Frontal cortex (tissue), 4 donors: Measurements from ENCODE around the gene NUMA1. TPM values are rescaled to one million over a fixed set of nuclear protein-coding genes. Genes with fewer than 3 reads are reported as not detected.

Experiments used
- DNase-seq, 2 donors: peaks; one replicate each; pipeline ENCODE4 v3.0.0; 2012; ENCODE audit warnings: low spot score in 2 of 2
- FAIRE-seq: peaks from 2 replicates; lab custom pipeline; 2012; peaks lifted over from hg19 to GRCh38; lab: Jason Lieb, UNC
- total RNA-seq: library from RNA; depleted of rRNA; stranded (reverse); fragments of >200 nt; gene quantifications from one replicate; pipeline ENCODE4 v1.2.3, GENCODE V29; 2014
- donor health status: control.
- donor health status: control.
- donor health status: control.

The NUMA1 gene
- total RNA-seq, 1 donor from 2014 or later = 110 TPM

DNA sequence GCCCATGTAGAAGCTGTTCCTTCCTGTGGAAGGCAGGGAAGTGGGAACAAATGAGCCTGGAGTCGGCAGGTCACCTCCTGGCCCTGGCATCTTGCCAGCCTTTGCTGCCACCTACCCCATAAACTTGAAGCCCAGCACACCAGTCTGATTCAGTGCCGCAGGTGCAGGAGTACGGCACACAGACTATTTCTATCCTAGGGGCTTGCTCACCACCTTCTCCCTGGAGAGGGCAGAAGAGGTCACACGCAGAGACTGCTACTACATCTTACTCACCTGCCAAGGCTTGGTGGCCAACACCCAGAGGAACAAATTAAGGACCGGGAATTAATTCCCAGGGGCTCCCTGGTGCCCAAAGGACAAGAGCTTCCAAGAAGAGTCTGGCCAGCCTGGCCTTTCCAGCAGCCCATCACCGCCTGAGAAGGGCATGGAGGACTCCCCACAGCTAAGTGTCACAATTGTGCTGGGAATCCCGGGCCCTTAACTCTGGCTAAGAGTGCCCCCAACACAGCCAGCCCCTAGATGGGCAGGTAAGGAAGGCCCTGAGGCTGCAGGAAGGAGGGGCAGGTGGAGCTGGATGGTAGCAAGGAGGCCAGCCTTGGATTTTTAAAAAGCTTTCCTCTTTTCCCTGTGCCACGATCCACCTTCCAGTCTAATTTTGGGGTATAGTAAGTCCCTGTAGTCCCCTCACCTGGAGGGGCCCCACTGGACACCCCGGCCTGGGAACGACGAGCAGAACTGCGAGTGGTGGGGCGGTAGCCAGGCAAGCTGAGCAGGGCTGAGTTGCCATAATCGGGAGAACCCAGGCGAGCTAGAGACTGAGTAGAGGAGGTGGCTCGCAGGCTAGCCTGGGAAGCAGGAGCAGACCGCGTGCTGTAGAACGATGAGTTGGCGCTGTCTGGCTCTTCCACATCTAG is 74.7 kb downstream of the NUMA1 start:
- DNase-seq (no peak), FAIRE-seq (no peak)

DNA sequence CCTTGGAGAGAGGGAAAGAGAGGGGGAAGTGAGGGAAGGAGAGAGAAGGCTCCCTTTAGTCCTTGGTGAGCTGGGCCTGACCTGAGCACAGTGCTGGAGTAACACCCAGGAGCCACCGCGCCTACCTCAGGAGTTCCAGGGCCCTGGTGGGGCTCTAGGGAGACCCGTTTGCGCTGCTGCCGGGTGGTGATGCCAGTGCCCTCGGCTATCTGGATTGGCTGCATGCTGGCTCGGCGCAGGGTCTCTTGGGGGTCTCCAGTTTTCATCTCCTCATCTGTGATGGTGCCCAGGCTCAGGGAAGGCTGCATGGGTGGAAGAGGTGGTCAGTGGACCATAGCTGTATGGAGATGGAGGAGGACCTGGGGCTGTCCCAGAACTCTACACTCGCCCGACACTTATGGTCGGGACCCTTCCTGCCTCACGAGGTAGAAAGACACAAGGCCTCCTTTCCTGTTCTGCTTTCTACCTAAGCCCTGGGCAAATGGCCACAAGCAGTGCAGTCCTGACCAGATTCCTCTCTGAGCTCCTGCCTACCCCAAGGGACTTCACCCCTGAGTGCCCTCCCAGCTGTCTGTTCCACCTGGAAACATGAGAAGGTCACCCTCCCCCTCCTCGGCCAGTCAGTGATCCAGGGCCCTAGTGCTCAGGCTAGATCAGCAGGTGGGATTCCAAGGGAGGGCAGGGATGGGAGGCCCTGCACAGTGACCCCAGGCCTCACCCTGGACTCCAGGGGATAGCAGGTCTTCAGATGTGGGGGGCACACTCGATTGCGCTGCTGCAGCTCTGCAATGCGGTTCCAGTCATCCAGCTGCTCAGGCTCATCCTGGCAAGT is 75.6 kb downstream of the NUMA1 start:
- no peak for FAIRE-seq
- DNase-seq = no peak

DNA sequence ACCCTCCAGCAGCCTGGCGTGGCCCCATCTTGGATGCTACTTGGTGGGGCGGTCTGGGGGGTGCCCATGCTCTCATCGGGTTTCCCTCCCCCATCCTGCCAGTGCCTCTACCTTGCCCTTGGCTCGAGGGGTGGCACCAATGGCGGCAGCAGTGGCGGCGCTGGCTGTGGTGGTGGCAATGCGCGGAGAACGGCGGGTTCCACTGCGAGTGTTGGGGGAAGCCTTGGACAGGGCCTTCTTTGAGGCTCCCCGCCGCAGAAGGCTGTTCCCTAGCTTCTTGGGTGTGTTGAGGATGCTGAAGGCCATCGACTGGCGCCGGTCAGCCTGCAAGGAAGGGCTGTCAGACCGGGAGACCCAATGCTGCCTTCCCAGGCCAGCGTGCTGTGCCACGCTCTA is 76.6 kb downstream of the NUMA1 start:
- FAIRE-seq (no peak), DNase-seq (no peak)

DNA sequence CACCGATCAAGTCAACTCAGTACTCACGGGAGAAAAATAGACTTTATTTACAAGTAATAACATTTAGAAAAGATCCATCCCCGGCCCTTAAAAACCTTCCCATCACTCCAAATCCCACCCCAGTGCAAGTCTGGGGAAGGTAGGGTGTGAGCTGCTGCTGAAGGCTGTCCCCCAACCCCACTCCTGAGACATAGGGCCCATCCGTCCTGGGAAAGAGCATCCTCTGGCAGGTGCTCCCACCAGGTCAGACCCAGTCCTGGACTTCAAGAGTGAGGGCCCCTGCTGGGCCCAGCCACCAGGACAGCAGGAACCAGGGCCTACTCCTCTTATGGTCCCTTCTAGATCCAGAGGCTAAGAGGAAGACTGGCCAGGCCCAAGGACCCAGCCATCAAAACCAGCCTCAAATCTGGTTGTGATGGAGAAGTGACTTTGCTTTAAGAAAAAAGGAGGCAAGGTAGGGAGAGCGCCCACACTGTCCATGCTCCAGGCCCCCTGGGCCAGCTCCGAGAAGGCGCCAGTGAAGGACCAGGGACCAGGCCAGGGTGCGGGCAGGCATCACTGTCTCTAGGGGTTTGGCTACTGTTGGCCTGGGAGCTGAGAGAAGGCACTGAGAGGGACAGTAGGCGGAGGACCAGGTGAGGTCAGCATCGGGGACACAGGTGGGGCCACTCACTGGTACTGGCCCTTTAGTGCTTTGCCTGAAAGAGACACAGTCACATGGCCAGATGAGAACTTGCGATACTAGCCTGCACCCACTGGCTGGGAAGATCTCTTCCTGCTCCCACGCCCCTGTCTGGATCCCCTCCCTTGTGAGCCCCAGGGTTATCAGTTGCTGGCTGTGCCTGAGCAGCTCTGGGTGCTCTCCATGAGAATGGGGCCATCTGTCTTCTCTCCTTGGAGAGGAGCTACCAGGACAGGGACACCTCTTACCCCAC is 77.2 kb downstream of the NUMA1 start:
- DNase-seq = no peak
- FAIRE-seq = no peak

DNA sequence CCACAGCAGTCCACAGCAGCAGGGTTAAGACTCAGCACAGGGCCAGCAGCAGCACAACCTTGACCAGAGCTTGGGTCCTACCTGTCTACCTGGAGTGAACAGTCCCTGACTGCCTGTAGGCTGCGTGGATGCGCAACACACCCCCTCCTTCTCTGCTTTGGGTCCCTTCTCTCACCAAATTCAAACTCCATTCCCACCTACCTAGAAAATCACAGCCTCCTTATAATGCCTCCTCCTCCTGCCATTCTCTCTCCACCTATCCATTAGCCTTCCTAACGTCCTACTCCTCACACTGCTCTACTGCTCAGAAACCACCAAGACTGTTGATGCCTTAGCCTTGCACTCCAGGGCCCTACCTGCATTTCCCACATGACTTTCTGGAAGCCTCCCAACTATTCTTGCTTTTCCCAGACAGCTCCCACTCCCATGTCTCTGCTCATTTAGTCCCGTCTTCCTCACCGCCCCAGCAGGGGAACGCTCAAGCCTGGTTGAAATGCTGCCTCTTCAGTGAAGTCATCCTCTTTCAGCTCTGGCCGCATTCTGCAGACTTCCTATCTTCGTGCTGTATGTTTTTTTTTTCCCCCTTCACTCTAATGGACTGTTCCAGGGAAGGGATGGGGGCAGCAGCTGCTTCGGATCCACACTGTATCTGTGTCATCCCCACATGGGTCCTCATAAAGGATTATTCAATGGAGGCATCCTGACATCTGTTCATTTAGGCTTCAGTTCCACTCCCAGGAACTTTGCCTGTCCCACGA is 78.3 kb downstream of the NUMA1 start:
- DNase-seq (no peak), FAIRE-seq (no peak)

DNA sequence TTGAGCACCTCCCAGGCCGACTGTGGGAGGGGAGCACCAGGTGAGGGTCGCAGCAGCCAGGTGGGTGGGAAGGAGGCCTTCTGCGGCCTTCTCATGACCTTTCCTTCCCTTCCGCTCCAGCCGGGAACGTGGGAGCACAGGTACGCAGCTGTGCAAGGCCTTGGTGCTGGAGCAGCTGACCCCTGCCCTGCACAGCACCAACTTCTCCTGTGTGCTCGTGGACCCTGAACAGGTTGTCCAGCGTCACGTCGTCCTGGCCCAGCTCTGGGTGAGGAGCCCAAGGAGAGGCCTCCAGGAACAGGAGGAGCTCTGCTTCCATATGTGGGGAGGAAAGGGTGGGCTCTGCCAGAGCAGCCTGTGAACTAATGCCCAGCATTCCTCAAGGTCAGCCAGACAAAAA is 79.1 kb downstream of the NUMA1 start:
- FAIRE-seq (no peak), DNase-seq (no peak)

DNA sequence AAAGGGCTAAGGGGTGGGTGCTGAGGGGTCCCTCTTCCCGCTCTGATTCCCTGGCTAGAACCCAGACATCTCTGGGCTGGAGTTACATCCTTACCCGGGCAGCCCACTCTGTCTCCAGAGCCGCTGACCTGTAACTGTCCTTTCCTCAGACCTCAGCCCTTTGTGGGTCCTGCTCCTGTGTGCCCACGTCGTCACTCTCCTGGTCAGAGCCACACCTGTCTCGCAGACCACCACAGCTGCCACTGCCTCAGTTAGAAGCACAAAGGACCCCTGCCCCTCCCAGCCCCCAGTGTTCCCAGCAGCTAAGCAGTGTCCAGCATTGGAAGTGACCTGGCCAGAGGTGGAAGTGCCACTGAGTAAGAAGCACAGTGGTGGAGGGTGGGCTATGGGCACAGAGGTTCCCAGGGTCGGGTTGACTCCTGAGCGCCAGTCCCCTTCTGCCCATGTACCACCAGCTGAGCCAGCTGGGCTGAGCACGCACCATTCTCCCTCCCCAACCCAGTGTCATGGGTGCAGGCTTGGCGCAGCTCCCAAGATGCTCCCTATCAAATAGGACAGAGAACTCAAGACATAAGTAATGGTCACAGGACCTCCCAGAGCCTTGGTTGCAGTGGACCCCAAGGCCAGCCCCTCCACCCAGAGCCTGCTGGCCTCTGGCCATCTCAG is 80.0 kb downstream of the NUMA1 start:
- no peak for FAIRE-seq
- no peak for DNase-seq

DNA sequence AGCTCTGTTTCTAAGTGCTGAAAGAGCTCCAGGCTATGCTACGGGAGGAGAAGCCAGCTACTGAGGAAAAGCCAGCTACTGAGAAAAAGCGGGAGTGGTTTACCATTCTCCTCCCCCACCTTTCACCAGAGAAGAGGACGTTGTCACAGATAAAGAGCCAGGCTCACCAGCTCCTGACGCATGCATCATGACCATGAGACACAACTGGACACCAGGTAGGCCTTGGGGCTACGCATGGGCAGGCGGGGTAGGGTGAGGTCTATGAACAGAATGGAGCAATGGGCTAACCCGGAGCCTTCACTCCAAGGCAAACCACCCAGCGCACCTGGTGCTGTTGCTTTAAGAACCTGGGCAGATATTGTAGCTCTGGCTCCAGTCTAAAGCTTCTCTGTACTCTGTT is 80.5 kb downstream of the NUMA1 start:
- DNase-seq (no peak), FAIRE-seq (no peak)

DNA sequence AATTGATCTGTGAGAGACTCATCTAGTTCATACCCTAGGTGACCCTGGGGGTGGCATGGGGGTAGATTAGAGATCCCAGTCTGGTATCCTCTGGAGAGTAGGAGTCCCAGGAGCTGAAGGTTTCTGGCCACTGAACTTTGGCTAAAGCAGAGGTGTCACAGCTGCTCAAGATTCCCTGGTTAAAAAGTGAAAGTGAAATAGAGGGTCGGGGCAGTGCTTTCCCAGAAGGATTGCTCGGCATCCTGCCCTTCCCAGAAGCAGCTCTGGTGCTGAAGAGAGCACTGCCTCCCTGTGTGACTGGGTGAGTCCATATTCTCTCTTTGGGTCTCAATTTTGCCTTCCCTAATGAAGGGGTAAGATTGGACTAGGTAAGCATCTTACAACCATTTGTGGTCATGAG is 81.0 kb downstream of the NUMA1 start:
- FAIRE-seq (no peak), DNase-seq (no peak)

DNA sequence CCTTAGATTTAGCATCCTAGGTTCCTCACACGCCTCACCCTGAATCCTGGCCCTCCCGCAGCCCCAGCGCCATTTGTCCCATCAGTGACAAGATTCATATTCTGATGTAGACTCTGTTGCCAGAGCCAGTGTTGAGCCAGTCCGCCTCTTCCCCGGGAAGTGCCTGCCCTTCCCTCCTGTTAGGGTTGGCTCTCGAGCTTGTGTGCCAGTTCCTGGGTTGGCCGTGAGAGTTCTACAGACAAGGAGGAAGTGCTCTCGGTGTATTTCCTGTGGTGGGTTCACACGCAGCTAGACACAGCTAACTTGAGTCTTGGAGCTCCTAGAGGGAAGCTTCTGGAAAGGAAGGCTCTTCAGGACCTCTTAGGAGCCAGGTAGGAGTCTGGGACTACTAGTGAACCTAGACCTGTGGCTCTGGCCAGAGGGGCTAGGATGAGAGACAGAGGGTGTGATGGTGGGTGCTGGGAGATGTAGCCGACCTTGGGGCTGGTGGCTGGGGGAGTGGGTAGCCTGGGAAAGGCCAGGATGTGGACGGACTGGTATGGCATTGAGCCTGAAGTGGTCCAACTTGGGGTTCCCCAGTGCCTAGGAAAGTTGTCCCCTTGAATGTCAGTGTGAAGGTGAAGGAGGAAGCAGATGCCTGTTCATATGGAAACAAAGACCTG is 81.6 kb downstream of the NUMA1 start, which contains the start of gene IL18BP:
TSS of gene IL18BP (plus strand) at position 261 of the 662 bp plus-strand sequence. CDS start 1,076 bp downstream, outside the sequence.
- DNase-seq = no peak
- no peak for FAIRE-seq

DNA sequence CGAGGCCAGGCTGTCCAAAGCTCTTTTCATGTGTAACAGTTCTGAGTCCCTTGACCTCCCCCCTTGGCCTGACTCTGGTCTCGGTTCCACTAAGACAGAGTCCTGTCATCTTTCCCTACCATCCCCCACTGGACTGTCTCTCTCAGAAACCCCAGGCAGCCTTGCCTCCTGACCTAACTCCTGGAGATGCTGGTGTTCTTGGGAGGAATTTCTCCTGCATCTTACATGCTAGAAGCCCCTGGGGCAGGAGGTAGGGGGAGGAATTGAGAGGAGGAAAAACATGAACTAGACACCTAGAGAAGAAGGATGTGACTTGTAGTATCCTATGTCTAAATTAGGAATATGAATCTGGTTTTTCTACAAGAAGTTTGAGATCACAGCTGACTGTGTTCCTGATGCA is 82.3 kb downstream of the NUMA1 start:
- DNase-seq (no peak), FAIRE-seq (no peak)

DNA sequence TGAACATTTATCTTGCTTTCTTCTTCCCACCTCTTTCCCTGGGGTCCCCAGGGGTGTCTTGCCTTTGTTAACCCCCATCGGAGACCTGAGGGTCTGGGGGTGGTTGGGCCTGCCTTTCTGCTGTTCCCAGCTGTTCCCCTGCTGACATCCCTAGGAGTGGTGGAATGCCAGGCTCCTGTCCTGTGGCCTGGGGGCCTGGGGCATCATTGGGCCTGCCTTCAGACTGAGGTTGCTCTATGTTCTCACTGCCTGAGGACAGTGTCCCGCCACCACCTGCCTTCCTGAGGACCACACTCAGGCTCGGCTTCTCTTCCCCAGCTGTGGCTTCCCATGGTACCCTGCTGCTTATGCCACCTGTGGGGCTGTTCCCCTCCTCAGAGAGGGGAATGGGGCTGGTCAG is 82.7 kb downstream of the NUMA1 start:
- FAIRE-seq = no peak
- no peak for DNase-seq

DNA sequence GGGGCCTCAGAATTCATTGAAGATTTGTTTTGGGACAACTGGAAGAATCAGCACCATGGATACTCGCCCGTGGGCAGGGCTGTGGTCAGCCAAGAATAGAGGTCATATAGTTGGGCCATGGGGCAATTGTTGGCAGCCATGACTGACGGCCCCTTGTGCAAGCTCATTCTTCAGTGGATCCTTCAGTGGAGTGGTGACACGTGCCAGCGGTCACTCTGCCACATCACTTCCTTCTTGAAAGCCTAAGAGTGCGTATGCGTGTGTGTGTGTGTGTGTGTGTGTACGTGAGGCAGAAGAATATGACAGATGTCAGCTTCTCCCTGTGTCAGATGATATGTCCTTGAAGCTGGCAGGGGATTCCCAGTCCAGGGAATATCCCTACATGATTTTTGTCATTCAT is 83.4 kb downstream of the NUMA1 start:
- no peak for FAIRE-seq
- no peak for DNase-seq

DNA sequence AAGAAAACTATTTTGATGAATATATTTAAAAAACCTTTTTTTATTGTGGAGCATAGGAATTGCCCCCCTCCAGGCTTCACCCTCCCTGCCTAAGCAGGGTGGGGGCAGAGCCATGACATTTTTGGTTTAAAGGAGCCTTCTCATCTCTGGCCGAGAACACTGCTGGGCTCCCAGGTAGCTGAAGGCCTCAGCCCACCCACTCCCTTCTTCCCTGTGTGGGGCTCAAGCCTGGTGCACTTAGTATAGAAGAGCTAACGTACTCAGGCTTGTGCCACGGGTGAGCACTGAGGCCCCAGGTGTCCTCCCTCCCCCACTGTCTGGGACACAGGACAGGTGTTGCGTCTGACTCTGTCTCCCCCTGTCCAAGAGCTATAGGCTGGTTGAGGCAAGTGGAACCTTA is 83.8 kb downstream of the NUMA1 start:
- DNase-seq = no peak
- no peak for FAIRE-seq

DNA sequence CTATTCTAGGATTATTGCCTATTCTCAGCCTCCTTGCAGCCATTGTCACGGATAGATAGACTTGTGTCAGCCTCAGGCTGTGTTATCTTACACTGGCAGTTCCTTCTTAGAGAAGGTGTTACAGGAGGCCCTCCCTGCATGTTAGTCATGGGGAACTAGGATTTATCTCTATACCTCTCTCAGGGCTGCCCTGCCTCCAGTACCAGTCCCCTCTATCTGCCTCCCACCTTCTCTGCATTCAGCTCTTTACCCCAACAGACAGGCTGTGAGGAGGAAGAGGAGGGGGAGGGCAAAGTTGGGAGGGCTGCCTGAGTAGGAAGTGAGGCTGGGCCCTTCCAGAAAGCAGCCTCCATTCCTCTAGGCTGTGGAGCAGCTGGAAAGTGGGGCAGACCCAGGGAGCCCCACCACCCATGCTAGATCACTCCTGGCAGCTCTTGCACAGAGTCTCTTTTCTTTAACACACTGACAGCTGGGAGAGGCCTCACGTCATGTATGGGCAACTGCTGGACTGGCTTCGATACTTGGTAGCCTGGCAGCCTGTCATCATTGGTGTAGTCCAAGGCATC is 84.5 kb downstream of the NUMA1 start:
- DNase-seq = no peak
- no peak for FAIRE-seq

DNA sequence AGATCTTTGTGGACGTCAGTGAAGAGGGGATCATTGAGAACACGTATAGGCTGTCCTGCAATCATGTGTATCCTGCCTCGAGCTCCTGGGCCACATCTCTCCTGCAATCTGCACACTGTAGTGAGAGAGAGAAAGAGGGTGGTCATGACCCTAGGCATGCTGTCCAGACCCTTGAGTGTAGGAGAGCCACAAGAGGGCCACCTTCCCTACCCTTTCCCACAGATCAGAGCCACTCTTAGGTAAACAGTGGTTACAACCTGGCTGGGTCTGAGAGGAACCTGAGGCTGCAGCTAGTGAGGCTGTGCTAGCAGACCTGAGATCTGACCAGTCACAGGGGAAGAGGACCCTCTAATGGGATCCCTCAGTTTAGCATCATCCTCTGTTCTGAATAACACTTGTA is 85.6 kb downstream of the NUMA1 start:
- no peak for DNase-seq
- no peak for FAIRE-seq

DNA sequence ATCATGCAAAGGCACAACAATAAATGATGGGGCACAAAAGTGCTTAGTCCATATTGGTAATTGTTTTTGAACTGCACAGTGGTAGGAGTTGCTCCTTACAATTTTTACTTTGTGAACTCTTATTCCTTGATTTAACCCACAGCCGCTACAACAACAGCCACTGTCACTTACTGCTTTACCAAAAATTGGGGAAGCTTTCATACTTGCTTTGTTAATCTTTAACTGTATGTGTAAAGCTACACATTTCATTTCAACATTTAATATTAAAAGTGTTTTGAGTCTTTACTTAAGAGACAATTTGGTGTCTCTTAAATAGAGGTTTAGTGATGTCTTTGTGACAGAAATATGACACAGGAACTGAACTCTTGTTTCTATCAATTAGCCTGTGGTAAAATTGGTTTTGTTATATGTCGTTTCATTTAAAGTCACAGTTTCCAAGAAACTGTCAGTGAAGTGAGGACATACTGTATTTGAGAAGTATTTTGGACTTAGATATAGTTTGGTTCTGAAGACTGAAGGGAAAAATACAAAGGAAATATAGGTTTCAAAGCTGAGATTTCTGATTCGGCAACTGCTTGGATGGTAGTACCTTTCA is 88.1 kb downstream of the NUMA1 start:
- FAIRE-seq (no peak), DNase-seq (no peak)
